ENCODE data around the gene APOB. TPM values are rescaled to one million over a fixed set of nuclear protein-coding genes. Genes with fewer than 3 reads are reported as not detected.
"Not testable (repeated sequence)": the region's sequence is repeated elsewhere in the genome, so short reads cannot be mapped to it uniquely, and the experiment has no call there.

Gene APOB
- total RNA-seq, 1 donor from 2014 or later, result 3.4 TPM

GRCh38 chr2:21033237-21034155, 10.4 kb downstream of the APOB start:
- DNase-seq, result no peak

GRCh38 chr2:21032338-21033236, 11.3 kb downstream of the APOB start:
- no peak for DNase-seq

DNA sequence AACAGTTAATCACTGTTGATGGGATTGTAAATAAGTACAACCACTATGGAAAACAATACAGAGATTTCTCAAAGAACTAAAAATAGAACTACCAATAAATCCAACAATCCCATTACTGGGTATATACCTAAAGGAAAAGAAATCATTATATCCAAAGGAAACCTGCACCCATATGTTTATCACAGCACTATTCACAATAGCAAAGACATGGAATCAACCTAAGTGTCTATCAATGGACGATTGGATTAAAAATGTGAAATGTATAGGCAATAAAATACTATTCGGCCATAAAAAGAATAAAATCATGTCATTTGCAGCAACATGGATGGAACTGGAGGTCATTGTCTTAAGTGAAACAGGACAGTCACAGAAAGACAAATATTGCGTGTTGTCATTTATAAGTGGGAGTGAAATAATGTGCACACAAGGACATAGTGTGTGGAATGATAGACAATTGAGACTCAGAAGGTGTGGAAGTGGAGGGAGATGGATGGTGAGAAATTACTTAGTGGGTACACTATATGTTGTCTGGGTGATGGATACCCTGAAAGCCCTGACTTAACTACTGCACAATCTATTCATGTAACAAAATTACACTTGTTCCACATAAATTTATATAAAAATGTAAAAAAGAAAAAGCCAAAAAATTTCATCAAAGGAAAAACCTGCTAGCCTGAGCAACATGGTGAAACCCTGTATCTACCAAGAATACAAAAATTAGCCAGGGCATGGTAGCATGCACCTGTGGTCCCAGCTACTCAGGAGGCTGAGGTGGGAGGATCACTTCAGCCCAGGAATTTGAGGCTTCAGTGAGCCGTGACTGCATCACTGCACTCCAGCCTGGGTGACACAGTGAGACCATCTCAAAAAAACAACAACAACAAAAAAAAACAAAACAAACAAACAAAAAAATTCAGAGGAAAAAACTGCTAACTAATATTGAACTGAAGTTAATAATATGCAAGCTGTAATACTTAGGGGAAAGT, 12.6 kb downstream of the APOB start:
- DNase-seq, result no peak

- DNase-seq, result no peak
Measured at GRCh38 chr2:21029519-21029918, 14.4 kb downstream of the APOB start.

DNA sequence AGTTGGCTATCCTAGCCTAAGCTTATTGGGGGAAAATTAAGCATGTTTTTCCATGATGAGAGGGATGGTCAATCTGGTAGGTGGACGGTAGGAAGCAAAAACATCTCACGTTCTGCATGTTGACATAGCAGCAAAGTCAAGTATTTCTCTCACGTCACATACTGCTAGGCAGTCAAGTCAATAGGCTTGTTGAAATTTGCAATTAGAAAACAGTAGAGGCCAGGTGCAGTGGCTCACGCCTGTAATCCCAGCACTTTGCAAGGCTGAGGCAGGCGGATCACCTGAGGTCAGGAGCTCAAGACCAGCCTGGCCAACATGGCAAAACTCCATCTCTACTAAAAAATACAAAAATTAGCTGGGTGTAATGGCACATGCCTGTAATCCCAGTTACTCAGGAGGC, 14.9 kb downstream of the APOB start:
- DNase-seq, result not testable (repeated sequence)

GRCh38 chr2:21028021-21028947, 15.6 kb downstream of the APOB start:
- no peak for DNase-seq

GRCh38 chr2:21026479-21027282, 17.2 kb downstream of the APOB start:
- no peak for DNase-seq

- no peak for DNase-seq
Measured at GRCh38 chr2:21025690-21026478, 18.0 kb downstream of the APOB start.

DNA sequence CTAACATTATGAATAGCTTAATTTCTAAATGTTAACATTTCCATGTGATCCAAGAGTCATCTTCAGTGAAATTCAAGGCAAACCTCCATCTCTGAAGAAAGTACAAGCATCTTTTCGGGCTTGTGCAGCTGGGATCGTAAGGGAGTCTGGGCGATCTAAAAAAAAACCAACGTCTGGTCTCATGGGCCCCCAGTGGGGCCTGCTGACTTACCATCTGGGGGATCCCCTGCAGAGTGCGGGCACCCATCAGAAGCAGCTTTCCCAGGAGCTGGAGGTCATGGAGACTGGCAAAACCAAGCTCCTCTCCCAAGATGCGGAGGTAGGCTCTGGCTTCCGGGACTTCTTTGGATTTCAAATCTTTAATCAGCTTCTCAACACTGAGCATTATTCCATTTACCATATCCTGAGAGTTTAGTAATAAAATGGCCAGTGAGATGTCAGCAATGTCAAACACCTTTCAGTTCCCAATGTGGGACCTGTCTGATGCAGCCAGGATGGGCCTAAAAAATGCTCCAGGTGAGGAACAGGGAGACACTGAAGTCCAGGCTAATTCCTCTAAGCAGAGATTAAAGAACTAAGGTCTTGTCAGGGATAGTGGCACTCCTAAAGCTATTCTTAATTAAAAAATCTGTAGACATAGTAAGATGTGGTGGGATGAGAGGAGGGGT, 19.0 kb downstream of the APOB start:
- no peak for DNase-seq

DNA sequence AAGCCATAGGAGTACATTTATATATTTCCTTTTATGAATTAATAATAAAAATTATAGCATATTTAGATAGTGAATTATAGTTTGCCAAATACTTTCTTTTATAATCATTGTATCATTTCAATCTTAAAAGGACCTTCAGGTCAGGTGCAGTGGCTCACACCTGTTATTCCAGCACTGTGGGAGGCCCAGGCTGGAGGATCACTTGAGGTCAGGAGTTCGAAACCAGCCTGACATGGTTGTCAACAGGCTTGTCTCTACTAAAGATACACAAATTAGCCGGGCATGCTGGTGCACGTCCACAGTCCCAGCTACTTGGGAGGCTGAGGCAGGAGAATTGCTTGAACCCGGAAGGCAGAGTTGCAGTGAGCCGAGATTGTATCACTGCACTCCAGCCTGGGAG, 19.7 kb downstream of the APOB start:
- DNase-seq, result no peak

- DNase-seq, result no peak
Measured at GRCh38 chr2:21023419-21024181, 20.3 kb downstream of the APOB start.

- no peak for DNase-seq
Measured at GRCh38 chr2:21022792-21023367, 21.0 kb downstream of the APOB start.

DNA sequence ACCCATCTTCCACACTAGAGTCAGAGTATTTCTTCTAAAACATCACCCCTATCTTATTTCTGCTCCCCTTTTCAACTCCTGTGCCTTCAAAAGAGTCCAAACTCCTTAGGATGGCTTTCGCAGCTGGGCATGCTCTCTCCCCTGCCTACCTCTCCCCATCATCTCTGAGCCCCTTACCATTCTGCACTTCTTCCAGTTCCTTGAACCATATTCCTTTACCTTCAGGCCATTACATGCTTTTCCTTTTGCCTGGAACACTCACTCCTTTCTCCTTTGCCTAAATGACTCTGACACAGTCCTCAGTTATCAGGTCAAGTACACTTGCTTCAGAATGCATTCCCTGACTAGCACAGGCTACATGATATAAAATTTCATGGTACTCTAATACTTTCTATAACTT, 22.4 kb downstream of the APOB start:
- no peak for DNase-seq

DNA sequence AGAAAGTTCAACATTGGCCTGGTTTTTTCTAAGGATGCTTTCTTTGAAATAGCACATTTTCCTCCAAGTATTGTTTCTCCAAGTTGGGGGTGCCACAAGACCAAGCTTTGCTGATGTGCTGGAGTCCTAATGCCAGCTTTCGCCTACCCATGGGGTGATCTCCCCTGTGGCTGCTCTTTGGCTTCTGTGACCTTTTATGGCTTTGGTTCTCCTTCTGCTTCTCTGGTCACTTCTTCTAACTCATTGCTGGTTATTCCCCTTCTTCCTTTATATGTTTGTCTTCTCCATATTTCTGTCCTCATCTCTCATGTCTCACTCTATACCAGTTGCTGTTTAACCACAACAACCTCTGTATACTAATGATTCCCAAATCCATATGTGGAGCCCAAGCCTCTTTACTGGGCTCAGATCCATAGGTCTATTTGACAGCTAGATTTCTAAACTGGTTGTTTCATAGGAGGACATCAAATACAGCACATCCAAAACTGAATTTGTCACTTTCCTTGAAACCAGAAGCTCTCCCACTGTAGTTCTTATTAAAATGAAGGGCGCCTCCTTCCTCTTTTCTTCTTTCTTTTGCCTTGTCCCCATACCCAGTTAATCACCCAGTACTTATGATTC, 23.1 kb downstream of the APOB start:
- no peak for DNase-seq

- DNase-seq, result no peak
Measured at GRCh38 chr2:21020031-21020667, 23.7 kb downstream of the APOB start.

DNA sequence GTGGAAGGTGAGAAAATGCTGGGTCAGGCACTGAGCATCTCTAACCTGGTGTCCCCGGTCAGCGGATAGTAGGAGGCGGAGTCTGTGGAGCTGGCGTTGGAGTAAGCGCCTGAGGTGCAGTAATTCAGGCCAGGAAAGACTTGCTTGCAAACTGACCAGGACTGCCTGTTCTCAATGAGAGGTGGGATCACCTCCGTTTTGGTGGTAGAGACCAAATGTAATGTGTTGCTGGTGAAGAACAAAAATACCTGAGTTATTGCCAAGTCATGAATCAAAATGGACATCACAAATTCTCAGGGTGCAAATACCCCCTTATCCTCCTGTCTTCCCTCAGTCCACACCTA, 24.2 kb downstream of the APOB start:
- DNase-seq, result no peak

Measured in skin of body (tissue), 2 donors.